DOHH2 (cell line): ENCODE measurements around the gene THBS2.

Source experiments
- EZH2phosphoT487 ChIP-seq: fragments of 200-600 bp; sonication (generic); IDR thresholded peaks from 2 replicates; pipeline ENCODE4 v1.6.1; 2017; ENCODE audit warnings: borderline replicate concordance, mild to moderate bottlenecking, antibody characterized with exemption, low read length, moderate library complexity, mixed read lengths
- TF ChIP-seq, protein P1 (sequence below): fragments of 200-600 bp; sonication (generic); IDR thresholded peaks from one replicate; pipeline ENCODE4 v1.5.1; 2014; ENCODE audit warnings: antibody characterized with exemption, mild to moderate bottlenecking, low read depth, low read length; ENCODE audit not compliant: poor library complexity, severe bottlenecking

DNA sequence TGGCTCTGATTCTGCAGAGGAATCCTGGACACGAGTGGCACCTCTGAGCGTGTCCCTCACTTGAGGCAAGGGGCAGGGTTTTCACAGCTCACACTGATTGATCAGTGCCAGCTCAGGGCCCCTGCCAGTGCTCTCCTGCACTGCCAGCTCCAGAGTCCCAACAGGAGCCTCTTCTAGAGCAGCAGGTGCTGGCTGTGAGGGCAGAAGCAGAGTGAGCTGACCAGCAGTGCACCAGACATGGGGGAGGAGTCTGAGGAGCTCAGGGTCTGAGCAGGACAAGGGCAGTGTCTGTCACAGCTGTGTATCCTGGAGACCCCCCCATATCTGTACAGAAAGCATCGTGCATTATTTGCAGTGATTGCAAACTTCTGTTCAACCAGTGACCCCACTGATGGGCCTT, 31.5 kb upstream of the THBS2 start:
- TF ChIP-seq, protein P1, sequence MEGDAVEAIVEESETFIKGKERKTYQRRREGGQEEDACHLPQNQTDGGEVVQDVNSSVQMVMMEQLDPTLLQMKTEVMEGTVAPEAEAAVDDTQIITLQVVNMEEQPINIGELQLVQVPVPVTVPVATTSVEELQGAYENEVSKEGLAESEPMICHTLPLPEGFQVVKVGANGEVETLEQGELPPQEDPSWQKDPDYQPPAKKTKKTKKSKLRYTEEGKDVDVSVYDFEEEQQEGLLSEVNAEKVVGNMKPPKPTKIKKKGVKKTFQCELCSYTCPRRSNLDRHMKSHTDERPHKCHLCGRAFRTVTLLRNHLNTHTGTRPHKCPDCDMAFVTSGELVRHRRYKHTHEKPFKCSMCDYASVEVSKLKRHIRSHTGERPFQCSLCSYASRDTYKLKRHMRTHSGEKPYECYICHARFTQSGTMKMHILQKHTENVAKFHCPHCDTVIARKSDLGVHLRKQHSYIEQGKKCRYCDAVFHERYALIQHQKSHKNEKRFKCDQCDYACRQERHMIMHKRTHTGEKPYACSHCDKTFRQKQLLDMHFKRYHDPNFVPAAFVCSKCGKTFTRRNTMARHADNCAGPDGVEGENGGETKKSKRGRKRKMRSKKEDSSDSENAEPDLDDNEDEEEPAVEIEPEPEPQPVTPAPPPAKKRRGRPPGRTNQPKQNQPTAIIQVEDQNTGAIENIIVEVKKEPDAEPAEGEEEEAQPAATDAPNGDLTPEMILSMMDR: no peak
- no peak for TF ChIP-seq EZH2phosphoT487
